ENCODE data around the gene BAD.
"Not testable (repeated sequence)": the region's sequence is repeated elsewhere in the genome, so short reads cannot be mapped to it uniquely, and the experiment has no call there.

BAD gene

DNA sequence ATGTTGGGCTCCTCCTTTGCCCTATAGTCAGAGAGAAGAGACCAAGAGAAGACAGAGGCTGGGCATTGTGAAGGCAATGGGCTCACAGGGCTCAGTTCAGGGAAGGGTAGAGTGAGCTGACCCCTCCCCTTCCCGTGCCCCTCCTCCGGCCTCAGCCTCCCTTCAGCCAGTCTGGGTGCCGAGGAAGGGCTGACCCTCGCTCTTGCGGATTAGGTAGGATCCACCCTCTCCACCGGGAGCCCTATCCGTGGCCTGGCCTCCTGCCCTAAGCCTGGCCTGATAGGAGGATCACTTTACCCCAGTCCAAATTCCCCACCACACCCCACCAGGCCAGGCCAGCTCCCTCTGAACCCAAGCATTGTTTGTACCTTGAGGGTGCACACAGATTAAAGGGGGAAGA is 35.9 kb downstream of the BAD start:
- FAIRE-seq (no peak), DNase-seq (ENCODE audit: insufficient read length, low spot score) (no peak)
- TF ChIP-seq, protein P1, sequence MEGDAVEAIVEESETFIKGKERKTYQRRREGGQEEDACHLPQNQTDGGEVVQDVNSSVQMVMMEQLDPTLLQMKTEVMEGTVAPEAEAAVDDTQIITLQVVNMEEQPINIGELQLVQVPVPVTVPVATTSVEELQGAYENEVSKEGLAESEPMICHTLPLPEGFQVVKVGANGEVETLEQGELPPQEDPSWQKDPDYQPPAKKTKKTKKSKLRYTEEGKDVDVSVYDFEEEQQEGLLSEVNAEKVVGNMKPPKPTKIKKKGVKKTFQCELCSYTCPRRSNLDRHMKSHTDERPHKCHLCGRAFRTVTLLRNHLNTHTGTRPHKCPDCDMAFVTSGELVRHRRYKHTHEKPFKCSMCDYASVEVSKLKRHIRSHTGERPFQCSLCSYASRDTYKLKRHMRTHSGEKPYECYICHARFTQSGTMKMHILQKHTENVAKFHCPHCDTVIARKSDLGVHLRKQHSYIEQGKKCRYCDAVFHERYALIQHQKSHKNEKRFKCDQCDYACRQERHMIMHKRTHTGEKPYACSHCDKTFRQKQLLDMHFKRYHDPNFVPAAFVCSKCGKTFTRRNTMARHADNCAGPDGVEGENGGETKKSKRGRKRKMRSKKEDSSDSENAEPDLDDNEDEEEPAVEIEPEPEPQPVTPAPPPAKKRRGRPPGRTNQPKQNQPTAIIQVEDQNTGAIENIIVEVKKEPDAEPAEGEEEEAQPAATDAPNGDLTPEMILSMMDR (IDR thresholded peaks at IDR 0.05; ENCODE audit: insufficient read depth, missing control alignments): no peak

DNA sequence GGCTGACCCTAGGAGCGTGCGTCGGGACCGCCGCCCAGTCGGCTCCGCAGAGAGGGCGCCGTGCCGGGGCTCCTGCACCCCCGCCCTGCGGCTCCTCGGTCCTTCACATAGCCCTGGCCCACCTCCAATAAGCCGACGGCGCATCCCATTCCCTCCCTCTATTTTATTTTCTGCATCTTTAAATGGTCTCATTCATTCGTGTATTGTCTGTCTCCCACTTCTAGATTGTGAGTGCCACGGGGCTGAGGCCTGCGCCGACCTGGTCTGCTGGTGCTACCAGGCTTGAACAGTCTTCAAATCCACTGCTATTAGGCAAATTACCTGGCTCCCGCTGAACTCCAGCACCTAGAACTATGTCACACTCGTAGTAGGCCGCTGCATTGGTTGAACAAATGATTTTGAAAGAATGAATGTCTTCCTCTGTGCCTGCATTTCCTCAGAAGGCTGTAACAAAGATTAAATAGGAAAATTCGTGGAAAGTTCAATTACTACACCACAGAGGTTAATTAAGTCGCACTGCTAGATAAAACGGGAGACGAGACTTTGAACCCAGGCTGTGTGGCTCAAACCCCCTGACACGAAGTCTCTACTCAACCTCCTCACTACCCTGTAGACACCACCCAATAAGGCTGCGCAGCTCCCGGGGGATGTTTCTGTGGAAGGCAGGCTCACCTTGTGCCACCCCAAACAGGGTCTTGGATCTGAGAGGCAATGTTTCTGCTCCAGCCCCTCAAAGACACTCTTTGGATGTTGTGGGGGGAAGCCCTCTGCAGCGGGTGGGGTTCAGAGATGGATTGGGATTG is 36.5 kb downstream of the BAD start:
- no peak for FAIRE-seq
- TF ChIP-seq, protein P1 (IDR thresholded peaks at IDR 0.05; ENCODE audit: insufficient read depth, missing control alignments): no peak
- no peak for DNase-seq (ENCODE audit: insufficient read length, low spot score)

DNA sequence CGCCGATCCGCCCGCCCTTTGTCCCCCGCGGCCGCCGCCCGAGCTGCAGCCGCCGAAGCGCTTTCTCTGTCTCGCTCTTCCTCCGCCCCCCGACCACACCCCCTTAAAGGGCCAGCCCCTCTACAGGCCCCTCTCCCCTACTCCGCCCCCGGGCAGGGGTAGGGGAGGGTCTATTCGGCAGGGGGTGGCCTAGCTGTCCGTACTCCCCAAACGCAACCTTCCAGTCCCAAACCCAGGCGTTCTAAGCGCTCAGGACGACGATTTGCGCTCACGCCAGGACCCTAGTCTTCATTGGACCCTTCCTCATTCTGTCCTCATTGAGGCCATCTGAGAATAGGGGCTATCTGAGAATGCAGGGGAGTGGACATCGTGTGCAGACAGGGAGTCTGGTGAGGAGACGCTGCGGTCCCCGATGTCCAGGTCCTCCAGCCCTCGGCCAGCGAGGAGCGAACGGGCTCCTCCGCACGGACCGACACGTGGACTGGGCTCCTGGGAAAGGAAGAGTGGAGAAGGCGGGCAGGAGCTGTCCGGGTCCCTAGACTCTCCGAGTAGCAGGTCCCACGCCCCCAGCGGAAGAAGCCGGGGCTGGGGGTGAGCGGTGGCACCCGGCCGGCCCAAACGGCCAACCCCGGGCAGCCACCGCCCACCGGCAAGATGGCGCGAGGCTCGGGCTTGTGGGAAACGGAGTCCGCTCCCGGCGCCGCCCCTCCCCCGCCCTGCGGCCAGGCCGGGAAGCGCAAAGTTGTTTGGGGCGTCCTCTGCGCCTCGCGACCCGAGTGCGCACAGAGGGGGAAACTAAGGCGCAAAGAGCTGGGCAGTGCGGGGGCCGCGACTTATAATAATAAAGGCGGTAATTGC is 37.4 kb downstream of the BAD start, which contains the start of gene PPP1R14B:
TSS of gene PPP1R14B (minus strand) at position 73 of the 858 bp plus-strand sequence. CDS start 270 bp downstream, outside the sequence.
- DNase-seq (ENCODE audit: insufficient read length, low spot score): peak; percentile 89
- TF ChIP-seq, protein P1 (IDR thresholded peaks at IDR 0.05; ENCODE audit: insufficient read depth, missing control alignments): no peak
- no peak for FAIRE-seq

DNA sequence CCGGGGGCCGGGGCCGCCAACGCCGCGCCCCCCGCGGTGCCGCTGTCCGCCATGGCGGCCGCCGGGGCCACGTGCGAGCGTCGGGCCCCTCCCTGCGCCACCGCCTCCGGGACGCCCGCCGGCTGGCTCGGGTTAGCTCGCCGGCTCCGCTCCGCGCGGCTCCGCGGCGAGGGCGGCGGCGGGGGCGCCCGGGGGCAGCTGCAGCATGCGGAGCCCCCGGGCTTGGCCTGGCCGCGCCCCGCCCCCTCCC is 37.9 kb downstream of the BAD start:
- not testable (repeated sequence) for DNase-seq (ENCODE audit: insufficient read length, low spot score); FAIRE-seq

DNA sequence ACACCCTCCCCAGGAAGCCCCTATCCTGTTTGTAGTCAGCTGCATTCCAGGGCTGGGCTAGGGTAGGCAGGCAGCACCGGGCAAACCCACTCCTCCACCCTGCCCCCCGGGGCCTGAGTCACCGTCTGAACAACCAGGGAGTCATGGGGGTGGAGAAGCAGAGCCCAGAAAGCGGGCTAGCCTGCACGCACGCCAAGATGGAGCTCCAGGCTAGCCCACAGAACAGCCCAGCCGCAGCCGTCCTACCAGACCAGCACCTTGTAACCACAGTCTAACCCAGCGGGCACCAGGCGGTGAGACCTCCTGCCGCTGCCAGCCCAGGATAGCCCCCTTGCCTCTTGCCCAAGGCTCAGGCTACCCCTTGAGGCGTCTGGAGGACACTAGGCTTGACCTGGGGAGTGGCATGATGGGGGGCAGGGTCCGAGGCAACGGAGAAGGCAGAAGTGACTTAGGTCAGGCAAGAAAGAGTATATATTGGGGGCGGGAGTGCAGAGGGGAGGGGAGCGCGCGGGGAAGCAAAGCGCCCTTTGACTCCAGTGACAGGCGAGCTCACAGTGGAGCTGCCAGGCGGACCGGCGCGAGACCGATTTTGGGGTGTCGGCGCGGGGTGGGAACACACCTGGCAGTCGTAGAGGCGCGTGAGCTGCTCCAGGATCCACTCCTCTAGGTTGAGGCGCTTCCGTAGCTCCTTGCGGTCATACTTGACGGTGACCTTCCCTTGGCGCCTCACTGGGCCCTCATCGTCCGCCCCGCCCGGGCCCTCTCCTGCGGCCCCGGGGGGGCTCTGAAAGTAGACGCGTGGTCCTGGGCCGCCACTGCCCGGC is 38.5 kb downstream of the BAD start:
- no peak for DNase-seq (ENCODE audit: insufficient read length, low spot score)
- no peak for FAIRE-seq
- TF ChIP-seq, protein P1 (IDR thresholded peaks at IDR 0.05; ENCODE audit: insufficient read depth, missing control alignments): no peak

DNA sequence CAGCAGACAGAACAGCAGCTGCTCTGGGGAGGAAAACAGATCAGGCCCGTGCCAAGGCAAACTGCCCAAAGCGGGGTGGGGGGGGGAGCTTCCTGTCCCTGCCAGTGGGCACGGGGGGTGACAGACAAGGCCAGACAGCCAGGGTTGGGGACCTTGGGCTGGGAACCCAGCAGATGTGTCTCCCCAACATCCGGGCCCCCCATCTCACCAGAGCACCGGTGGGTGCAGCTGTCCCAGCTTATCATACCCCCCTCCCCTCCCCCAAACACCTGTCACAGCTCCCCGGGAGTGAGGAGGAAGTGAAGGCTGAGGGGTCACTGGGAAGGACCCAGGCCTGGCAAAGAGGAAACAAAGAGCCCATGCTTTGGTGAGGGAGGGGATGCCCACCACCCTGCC is 39.1 kb downstream of the BAD start:
- TF ChIP-seq, protein P1 (IDR thresholded peaks at IDR 0.05; ENCODE audit: insufficient read depth, missing control alignments): no peak
- no peak for FAIRE-seq
- no peak for DNase-seq (ENCODE audit: insufficient read length, low spot score)

DNA sequence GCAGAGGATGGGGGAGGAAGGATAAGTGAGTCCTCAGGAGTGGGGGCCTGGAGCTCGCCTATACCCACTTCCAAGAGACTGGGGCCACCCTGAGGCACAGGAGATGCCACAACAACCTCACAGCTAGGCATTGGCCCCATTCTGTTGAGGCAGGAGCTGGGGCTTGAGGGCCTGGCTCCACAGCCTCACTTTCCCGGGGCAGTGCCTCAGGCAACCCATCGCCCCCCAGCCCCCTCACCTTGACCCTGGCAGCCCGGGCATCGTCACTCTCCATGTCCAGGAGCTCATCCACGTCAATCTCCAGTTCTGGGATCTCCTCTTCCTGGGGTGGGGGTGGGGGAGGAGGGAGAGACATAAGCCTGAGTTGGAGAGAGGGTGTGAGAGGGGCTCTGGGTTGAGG is 39.5 kb downstream of the BAD start:
- TF ChIP-seq, protein P1 (IDR thresholded peaks at IDR 0.05; ENCODE audit: insufficient read depth, missing control alignments): no peak
- DNase-seq (ENCODE audit: insufficient read length, low spot score) (no peak), FAIRE-seq (no peak)
